Adrenal gland (tissue), 12 donors: Measurements from ENCODE around the gene TWIST2. TPM values are rescaled to one million over a fixed set of nuclear protein-coding genes. Genes with fewer than 3 reads are reported as not detected.
A peak's percentile ranks its signal among the peaks of the same experiment; 100 is the strongest.

Source experiments
- DNase-seq, 7 donors: peaks; one replicate each; pipeline ENCODE4 v3.0.0-alpha.2; 2019 to 2020
- H3K27ac ChIP-seq, 5 donors: fragments of 200-600 bp; sonication (generic) in 4 of 5; 1 replicate in 3 of 5; 2 replicates in 2 of 5; pipeline versions ENCODE4 v1.5.1 to v1.8.0; 2016 to 2020; ENCODE audit warnings: mild to moderate bottlenecking in 1 of 5
- H3K27me3 ChIP-seq: fragments of 200-600 bp; 2 replicates; pipeline ENCODE4 v1.8.0; 2021
- H3K36me3 ChIP-seq, 2 donors: fragments of 200-600 bp; replicated peaks in 1 of 2; 1 replicate in 1 of 2; 2 replicates in 1 of 2; pipeline versions ENCODE4 v1.5.1 to v1.8.0; 2018 to 2022
- H3K4me1 ChIP-seq, 2 donors: fragments of 200-600 bp; replicated peaks in 1 of 2; 1 replicate in 1 of 2; 2 replicates in 1 of 2; pipeline versions ENCODE4 v1.5.1 to v1.8.0; 2018 to 2021
- H3K4me3 ChIP-seq, 4 donors: fragments of 200-600 bp; sonication (generic) in 3 of 4; one replicate each; pipeline ENCODE4 v1.5.1; 2016 to 2018
- H3K9me3 ChIP-seq, 3 donors: fragments of 200-600 bp; sonication (generic) in 1 of 3; replicated peaks in 1 of 3; 1 replicate in 2 of 3; 2 replicates in 1 of 3; pipeline versions ENCODE4 v1.5.1 to v1.8.0; 2016 to 2021
- CTCF ChIP-seq, 6 experiments: fragments of 450-650 bp in 4 of 6; fragments of 200-600 bp in 2 of 6; sonication (generic) in 1 of 6; IDR thresholded peaks; 1 replicate in 5 of 6; 2 replicates in 1 of 6; pipeline versions ENCODE4 v1.5.1 to v1.8.0; 2016 to 2021; ENCODE audit warnings: antibody characterized with exemption in 6 of 6, mild to moderate bottlenecking in 2 of 6, moderate library complexity in 1 of 6
- POLR2A ChIP-seq, 2 donors: fragments of 450-650 bp; IDR thresholded peaks; one replicate each; pipeline ENCODE4 v1.6.1; 2017; ENCODE audit warnings: antibody characterized with exemption in 2 of 2, mild to moderate bottlenecking in 2 of 2, moderate library complexity in 1 of 2
- WGBS, 4 donors: extraction: QIAGEN DNeasy Blood & Tissue Kit in 2 of 4; methylation state at CpG; one replicate each; pipeline versions ENCODE4 v1.1.5 to v1.1.7; 2013 to 2017; 5-methylcytosine and 5-hydroxymethylcytosine counted together
- intact Hi-C, 2 donors: fragments of 100-400 bp; cut with DNase I; formaldehyde crosslinking; loops; one replicate each; pipeline versions ENCODE4 v1.14.1 to v1.15.0; 2022 to 2023
- polyA plus RNA-seq, 3 donors: library from polyadenylated mRNA; stranded (reverse); fragments of 200-250 nt in 2 of 3; fragments of 350-450 nt in 1 of 3; fragmentation: Illumina TruSeq in 1 of 3; extraction: RNeasy Lipid Tissue Mini Kit (QIAGEN cat#74804) in 1 of 3; gene quantifications; one replicate each; pipeline ENCODE4 v1.2.3, GENCODE V29; 2013 to 2014
- total RNA-seq, 9 donors: library from RNA; depleted of rRNA in 4 of 9; stranded (reverse); fragments of >200 nt in 4 of 9; fragments of 120-200 nt in 1 of 9; fragmentation: NEBNext Ultra II Directional in 1 of 9; extraction: Animal tissue kit (Norgen Biotek cat#: 25700) in 1 of 9; gene quantifications; one replicate each; pipeline versions ENCODE4 v1.1.0 to v1.2.4, GENCODE V29; 2013 to 2023
- donor health status: healthy with polysubstance abuse.
- donor health status: Bipolar disorder and iron deficiency.
- donor health status: DM: yes; HTN: yes; CAD: no.
- donor health status: DM: no; HTN: no; CAD: no.
- donor health status: DM: no; HTN: no; CAD: no.
- donor health status: DM: yes; HTN: yes; CAD: no.

TWIST2 gene
- total and polyA plus RNA-seq, 12 donors, result 1.0 to 20.5 (median 6.0) TPM

GRCh38 chr2:238929242-238930081, 81.6 kb downstream of the TWIST2 start:
- peak overlapping the region in 2 of 5 donors; percentile 45 to 87 for H3K27ac ChIP-seq
- DNase-seq, result peak in 5 of 7 donors; percentile 25 to 66 (median 44)

GRCh38 chr2:238930216-238930615, 82.3 kb downstream of the TWIST2 start:
- intact Hi-C loops, result no loop called here
- H3K9me3 ChIP-seq, result no peaks in the 10 kb centered on the region

More at GRCh38 chr2:238929242-238930081, 81.6 kb downstream of the TWIST2 start:
- no peaks in the 10 kb centered on the region for H3K4me1 ChIP-seq
- intact Hi-C loops, result no loop called here
- no peaks in the 10 kb centered on the region for H3K27me3 ChIP-seq
- TF ChIP-seq CTCF (IDR thresholded peaks at IDR 0.05), result no peak
- TF ChIP-seq POLR2A (IDR thresholded peaks at IDR 0.05), result no peak
- H3K4me3 ChIP-seq, result no peak overlapping the region
- WGBS, 4 donors, result 51 to 58% (median 56%) methylated on average over 11 to 12 of the region's 12 CpGs
- no peaks in the 10 kb centered on the region for H3K9me3 ChIP-seq
- H3K36me3 ChIP-seq, result no peaks in the 10 kb centered on the region

GRCh38 chr2:238936162-238937052, 88.5 kb downstream of the TWIST2 start:
- H3K27me3 ChIP-seq, result no peaks in the 10 kb centered on the region
- DNase-seq, result peak in 1 of 7 donors; percentile 34
- TF ChIP-seq POLR2A (IDR thresholded peaks at IDR 0.05) (no peak), CTCF (IDR thresholded peaks at IDR 0.05) (no peak)
- WGBS, 4 donors, result 74 to 88% (median 84%) methylated on average over 13 to 15 of the region's 15 CpGs
- no peaks in the 10 kb centered on the region for H3K9me3 ChIP-seq
- intact Hi-C loops, result no loop called here
- H3K27ac ChIP-seq, result no peak overlapping the region
- H3K36me3 ChIP-seq, result no peaks in the 10 kb centered on the region
- no peaks in the 10 kb centered on the region for H3K4me1 ChIP-seq
- H3K4me3 ChIP-seq, result no peak overlapping the region

More at GRCh38 chr2:238930216-238930615, 82.3 kb downstream of the TWIST2 start:
- Histone ChIP-seq H3K4me3 (no peak overlapping the region), H3K36me3 (no peaks in the 10 kb centered on the region), H3K4me1 (no peaks in the 10 kb centered on the region), H3K27ac (peak overlapping the region in 2 of 5 donors; percentile 6 to 87), H3K27me3 (no peaks in the 10 kb centered on the region)
- 76 to 83% (median 79%) methylated on average over 6 of the region's 6 CpGs for WGBS, 4 donors
- peak in 1 of 7 donors; percentile 18 for DNase-seq
- TF ChIP-seq CTCF (IDR thresholded peaks at IDR 0.05) (no peak), POLR2A (IDR thresholded peaks at IDR 0.05) (no peak)

DNA sequence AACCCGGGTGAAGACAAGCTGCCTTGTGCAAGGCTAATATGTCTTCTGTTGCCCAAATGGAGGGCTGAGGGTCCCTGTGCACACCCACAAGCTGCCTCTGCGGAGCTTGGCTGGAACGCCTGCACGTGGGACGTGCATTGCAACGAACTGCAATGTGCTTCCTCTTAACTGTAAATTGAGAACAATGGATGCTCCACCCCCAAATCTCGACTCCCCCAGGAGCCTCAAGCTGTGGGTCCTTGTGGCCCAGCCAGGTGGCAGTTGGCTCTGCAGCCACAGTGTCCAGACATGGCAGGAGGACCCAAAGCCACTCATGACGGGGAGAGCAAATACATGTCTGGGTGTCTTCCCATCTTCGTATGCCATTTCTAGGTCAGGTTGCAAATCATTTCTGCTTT, 90.1 kb downstream of the TWIST2 start:
- Histone ChIP-seq H3K36me3 (no peaks in the 10 kb centered on the region), H3K27ac (peak overlapping the region in 3 of 5 donors; percentile 47 to 84 (median 47)), H3K9me3 (no peaks in the 10 kb centered on the region), H3K27me3 (no peaks in the 10 kb centered on the region), H3K4me1 (no peaks in the 10 kb centered on the region), H3K4me3 (no peak overlapping the region)
- WGBS, 4 donors, result 64 to 71% (median 68%) methylated on average over 2 to 9 of the region's 9 CpGs
- peak in 2 of 7 donors; percentile 6 to 48 for DNase-seq
- TF ChIP-seq POLR2A (IDR thresholded peaks at IDR 0.05), result no peak
- no peak for TF ChIP-seq CTCF (IDR thresholded peaks at IDR 0.05)
- intact Hi-C loops, result no loop called here
